ENCODE measurements around the gene ZNF143.
"Not testable (repeated sequence)": the region's sequence is repeated elsewhere in the genome, so short reads cannot be mapped to it uniquely, and the experiment has no call there.

The ZNF143 gene

GRCh38 chr11:9528573-9529333 lies 67.9 kb downstream of the ZNF143 start:
- no peak for FAIRE-seq
- TF ChIP-seq POLR2A (IDR thresholded peaks at IDR 0.05; ENCODE audit: low read depth, low read length) (no peak), POLR2AphosphoS5 (IDR thresholded peaks at IDR 0.05; ENCODE audit: low read depth, low read length) (no peak), TAF1 (IDR thresholded peaks at IDR 0.05; ENCODE audit: borderline replicate concordance, low read depth, low read length) (no peak)
- no peak for DNase-seq (ENCODE audit: insufficient read length)

GRCh38 chr11:9529334-9529650 lies 68.5 kb downstream of the ZNF143 start:
- FAIRE-seq = no peak
- no peak for DNase-seq (ENCODE audit: insufficient read length)
- TF ChIP-seq POLR2AphosphoS5 (IDR thresholded peaks at IDR 0.05; ENCODE audit: low read depth, low read length) (no peak), POLR2A (IDR thresholded peaks at IDR 0.05; ENCODE audit: low read depth, low read length) (no peak), TAF1 (IDR thresholded peaks at IDR 0.05; ENCODE audit: borderline replicate concordance, low read depth, low read length) (no peak)

GRCh38 chr11:9530020-9530621 lies 69.3 kb downstream of the ZNF143 start:
- no peak for TF ChIP-seq POLR2A (IDR thresholded peaks at IDR 0.05; ENCODE audit: low read depth, low read length)
- TF ChIP-seq TAF1 (IDR thresholded peaks at IDR 0.05; ENCODE audit: borderline replicate concordance, low read depth, low read length) = no peak
- TF ChIP-seq POLR2AphosphoS5 (IDR thresholded peaks at IDR 0.05; ENCODE audit: low read depth, low read length) = no peak
- DNase-seq (ENCODE audit: insufficient read length) (no peak), FAIRE-seq (no peak)

GRCh38 chr11:9530901-9531625 lies 70.3 kb downstream of the ZNF143 start:
- TF ChIP-seq POLR2A (IDR thresholded peaks at IDR 0.05; ENCODE audit: low read depth, low read length) = no peak
- no peak for TF ChIP-seq TAF1 (IDR thresholded peaks at IDR 0.05; ENCODE audit: borderline replicate concordance, low read depth, low read length)
- TF ChIP-seq POLR2AphosphoS5 (IDR thresholded peaks at IDR 0.05; ENCODE audit: low read depth, low read length) = no peak
- no peak for DNase-seq (ENCODE audit: insufficient read length)
- FAIRE-seq = no peak

GRCh38 chr11:9533058-9533457 lies 72.2 kb downstream of the ZNF143 start:
- no peak for TF ChIP-seq POLR2AphosphoS5 (IDR thresholded peaks at IDR 0.05; ENCODE audit: low read depth, low read length)
- no peak for TF ChIP-seq POLR2A (IDR thresholded peaks at IDR 0.05; ENCODE audit: low read depth, low read length)
- TF ChIP-seq TAF1 (IDR thresholded peaks at IDR 0.05; ENCODE audit: borderline replicate concordance, low read depth, low read length) = no peak
- DNase-seq (ENCODE audit: insufficient read length) = no peak
- no peak for FAIRE-seq

- DNase-seq (ENCODE audit: insufficient read length) = no peak
- no peak for TF ChIP-seq POLR2A (IDR thresholded peaks at IDR 0.05; ENCODE audit: low read depth, low read length)
- no peak for TF ChIP-seq TAF1 (IDR thresholded peaks at IDR 0.05; ENCODE audit: borderline replicate concordance, low read depth, low read length)
- no peak for TF ChIP-seq POLR2AphosphoS5 (IDR thresholded peaks at IDR 0.05; ENCODE audit: low read depth, low read length)
- FAIRE-seq = no peak
Measured at GRCh38 chr11:9533736-9534473, 73.1 kb downstream of the ZNF143 start.

GRCh38 chr11:9535189-9535781 lies 74.5 kb downstream of the ZNF143 start:
- TF ChIP-seq TAF1 (IDR thresholded peaks at IDR 0.05; ENCODE audit: borderline replicate concordance, low read depth, low read length) (no peak), POLR2A (IDR thresholded peaks at IDR 0.05; ENCODE audit: low read depth, low read length) (no peak), POLR2AphosphoS5 (IDR thresholded peaks at IDR 0.05; ENCODE audit: low read depth, low read length) (no peak)
- FAIRE-seq (peak; percentile 94), DNase-seq (ENCODE audit: insufficient read length) (peak; percentile 42)

GRCh38 chr11:9538548-9538947 lies 77.7 kb downstream of the ZNF143 start:
- FAIRE-seq (no peak), DNase-seq (ENCODE audit: insufficient read length) (no peak)
- TF ChIP-seq TAF1 (IDR thresholded peaks at IDR 0.05; ENCODE audit: borderline replicate concordance, low read depth, low read length) = no peak
- TF ChIP-seq POLR2A (IDR thresholded peaks at IDR 0.05; ENCODE audit: low read depth, low read length) = no peak
- TF ChIP-seq POLR2AphosphoS5 (IDR thresholded peaks at IDR 0.05; ENCODE audit: low read depth, low read length) = no peak

- not testable (repeated sequence) for DNase-seq (ENCODE audit: insufficient read length)
Measured at GRCh38 chr11:9549216-9549615, 88.4 kb downstream of the ZNF143 start.

GRCh38 chr11:9550191-9550628 lies 89.4 kb downstream of the ZNF143 start:
- no peak for TF ChIP-seq TAF1 (IDR thresholded peaks at IDR 0.05; ENCODE audit: borderline replicate concordance, low read depth, low read length)
- no peak for TF ChIP-seq POLR2A (IDR thresholded peaks at IDR 0.05; ENCODE audit: low read depth, low read length)
- no peak for TF ChIP-seq POLR2AphosphoS5 (IDR thresholded peaks at IDR 0.05; ENCODE audit: low read depth, low read length)
- DNase-seq (ENCODE audit: insufficient read length) (no peak), FAIRE-seq (no peak)

More at GRCh38 chr11:9549216-9549615, 88.4 kb downstream of the ZNF143 start:
- not testable (repeated sequence) for FAIRE-seq

All from GM12892 (cell line).